NB4 (cell line): Measurements from ENCODE around the gene ENDOU.

Experiments used
- DNase-seq: peaks from one replicate; pipeline ENCODE4 v3.0.0; 2010; ENCODE audit warnings: low read depth
- H3K4me3 ChIP-seq: one replicate; pipeline ENCODE4 v1.5.1; 2011; ENCODE audit warnings: mild to moderate bottlenecking, low read depth, low read length, moderate library complexity
- MAX ChIP-seq: IDR thresholded peaks from 2 replicates; pipeline ENCODE4 v1.6.1; 2011; ENCODE audit warnings: low read depth, low read length
- MYC ChIP-seq: IDR thresholded peaks from 2 replicates; pipeline ENCODE4 v1.6.1; 2011; ENCODE audit warnings: low read depth, low read length
- POLR2A ChIP-seq: IDR thresholded peaks from 2 replicates; pipeline ENCODE4 v1.6.1; 2011; ENCODE audit warnings: mild to moderate bottlenecking; ENCODE audit not compliant: insufficient read length; ENCODE audit errors: extremely low read depth
- TF ChIP-seq, protein P1 (sequence below): IDR thresholded peaks from one replicate; pipeline ENCODE4 v1.5.1; 2012; ENCODE audit warnings: low read depth, low read length

ENDOU gene

GRCh38 chr12:47717046-47717442 lies 8.2 kb downstream of the ENDOU start:
- TF ChIP-seq POLR2A (no peak), MAX (no peak), MYC (no peak)
- TF ChIP-seq, protein P1, sequence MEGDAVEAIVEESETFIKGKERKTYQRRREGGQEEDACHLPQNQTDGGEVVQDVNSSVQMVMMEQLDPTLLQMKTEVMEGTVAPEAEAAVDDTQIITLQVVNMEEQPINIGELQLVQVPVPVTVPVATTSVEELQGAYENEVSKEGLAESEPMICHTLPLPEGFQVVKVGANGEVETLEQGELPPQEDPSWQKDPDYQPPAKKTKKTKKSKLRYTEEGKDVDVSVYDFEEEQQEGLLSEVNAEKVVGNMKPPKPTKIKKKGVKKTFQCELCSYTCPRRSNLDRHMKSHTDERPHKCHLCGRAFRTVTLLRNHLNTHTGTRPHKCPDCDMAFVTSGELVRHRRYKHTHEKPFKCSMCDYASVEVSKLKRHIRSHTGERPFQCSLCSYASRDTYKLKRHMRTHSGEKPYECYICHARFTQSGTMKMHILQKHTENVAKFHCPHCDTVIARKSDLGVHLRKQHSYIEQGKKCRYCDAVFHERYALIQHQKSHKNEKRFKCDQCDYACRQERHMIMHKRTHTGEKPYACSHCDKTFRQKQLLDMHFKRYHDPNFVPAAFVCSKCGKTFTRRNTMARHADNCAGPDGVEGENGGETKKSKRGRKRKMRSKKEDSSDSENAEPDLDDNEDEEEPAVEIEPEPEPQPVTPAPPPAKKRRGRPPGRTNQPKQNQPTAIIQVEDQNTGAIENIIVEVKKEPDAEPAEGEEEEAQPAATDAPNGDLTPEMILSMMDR: no peak
- no peak for DNase-seq
- H3K4me3 ChIP-seq: no peak overlapping the region

DNA sequence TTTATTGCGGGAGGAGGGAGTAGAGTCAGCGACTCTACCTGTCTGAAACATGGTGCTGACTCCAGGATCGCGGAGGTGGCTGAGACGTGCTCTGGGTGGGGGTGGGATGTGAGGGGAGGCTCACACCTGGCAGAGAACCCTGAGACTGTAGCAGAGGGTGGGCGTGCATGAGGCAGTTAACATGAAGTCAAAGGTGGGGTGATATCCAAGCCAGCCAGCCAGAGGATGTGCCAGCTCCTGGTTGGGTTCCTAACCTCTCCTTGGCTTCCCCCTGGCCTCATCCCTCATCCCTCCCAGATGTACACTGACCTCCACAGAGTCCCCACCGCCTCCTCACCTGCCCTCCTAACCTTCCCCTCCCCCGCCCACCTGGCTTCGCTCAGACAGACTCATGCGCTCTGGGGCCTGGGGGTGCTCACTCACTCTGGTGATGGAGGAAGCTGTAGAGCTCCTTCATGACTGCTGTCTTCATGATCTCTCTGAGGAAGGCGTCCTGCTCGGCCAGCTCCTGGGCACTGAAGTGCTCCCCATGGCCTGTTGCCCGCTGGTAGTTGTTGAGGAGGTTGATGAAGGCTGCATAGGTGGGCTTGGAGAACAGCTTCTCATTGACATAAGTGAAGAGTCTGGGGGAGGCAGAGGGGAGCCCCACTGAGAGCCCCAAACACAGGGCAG lies 9.3 kb downstream of the ENDOU start:
- TF ChIP-seq MAX: no peak
- TF ChIP-seq MYC: no peak
- no peak for TF ChIP-seq POLR2A
- TF ChIP-seq, protein P1: no peak
- no peak overlapping the region for H3K4me3 ChIP-seq
- no peak for DNase-seq

GRCh38 chr12:47715393-47715876 lies 9.9 kb downstream of the ENDOU start:
- H3K4me3 ChIP-seq: no peak overlapping the region
- TF ChIP-seq MYC: 0 out of 2 replicates have a peak, but pooled peaks have one; percentile 15
- TF ChIP-seq MAX: 0 out of 2 replicates have a peak, but pooled peaks have one; percentile 33
- no peak for TF ChIP-seq POLR2A
- TF ChIP-seq, protein P1: peak; percentile 65
- DNase-seq: peak; percentile 89

DNA sequence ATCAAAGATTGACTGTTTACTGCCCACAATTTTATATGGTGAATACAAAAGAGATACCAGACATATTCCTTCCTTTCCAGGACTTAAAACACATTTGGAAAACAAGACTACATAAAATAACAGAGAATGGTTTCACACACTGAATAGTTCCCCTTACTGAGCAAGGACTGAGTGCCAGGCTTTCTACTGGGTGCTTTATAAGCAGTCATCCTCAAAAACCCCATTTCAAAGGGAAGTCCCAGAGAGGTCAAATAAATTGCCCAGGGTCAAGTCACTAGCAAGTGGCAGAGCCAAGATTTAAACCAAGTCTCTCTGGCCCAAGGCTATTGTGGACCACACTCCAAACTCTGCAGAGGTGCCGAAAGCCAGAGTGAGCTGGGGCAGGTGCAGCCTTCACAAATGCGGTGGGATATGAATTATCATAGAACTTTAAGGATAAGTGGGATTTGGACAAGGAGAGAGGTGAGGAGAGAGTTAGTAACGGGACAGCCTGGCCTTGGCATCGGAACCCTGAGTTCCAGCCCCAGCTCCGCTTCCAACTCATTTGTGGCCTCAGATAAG lies 10.4 kb downstream of the ENDOU start:
- DNase-seq: no peak
- TF ChIP-seq POLR2A (no peak), MYC (no peak), MAX (no peak)
- TF ChIP-seq, protein P1: no peak
- H3K4me3 ChIP-seq: no peak overlapping the region

GRCh38 chr12:47712171-47712570 lies 13.1 kb downstream of the ENDOU start:
- DNase-seq: no peak
- no peak overlapping the region for H3K4me3 ChIP-seq
- TF ChIP-seq MYC (no peak), MAX (no peak), POLR2A (no peak)
- TF ChIP-seq, protein P1: no peak
